ENCODE measurements around the gene KSR2. TPM values are rescaled to one million over a fixed set of nuclear protein-coding genes. Genes with fewer than 3 reads are reported as not detected.
A peak's percentile ranks its signal among the peaks of the same experiment; 100 is the strongest.

KSR2 gene
- total and polyA plus RNA-seq, 2 donors from 2014 or later: 0.34 to 2.9 TPM

DNA sequence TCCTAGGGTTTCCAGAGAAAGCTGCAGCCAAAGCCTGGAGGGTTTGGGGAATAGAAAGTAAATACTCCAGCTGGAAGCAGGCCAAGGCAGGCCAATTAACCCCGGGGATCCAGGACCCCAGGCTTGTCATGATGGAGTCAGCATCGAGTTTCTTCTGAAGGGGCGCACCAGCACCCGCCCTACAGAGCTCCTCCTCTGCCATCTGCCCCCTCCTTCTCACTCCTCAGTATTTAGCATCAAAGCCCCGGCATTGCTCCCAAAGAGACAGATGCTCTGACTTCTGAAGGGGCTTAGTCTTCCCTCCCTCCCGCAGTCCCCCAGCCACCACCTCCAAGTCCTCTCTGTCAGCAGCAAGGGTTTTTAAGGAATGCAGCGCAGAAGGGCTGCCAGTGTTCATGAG lies 322.3 kb downstream of the KSR2 start:
- FAIRE-seq: no peak
- intact Hi-C loops (cut with DNase I): no loop called here
- no peak overlapping the region for H3K4me3 ChIP-seq (ENCODE audit: low read length in 3 of 3)

GRCh38 chr12:117645473-117645872 lies 323.3 kb downstream of the KSR2 start:
- Histone ChIP-seq H3K27ac (ENCODE audit: low read depth in 2 of 2, low read length in 2 of 2) (no peak overlapping the region), H3K4me3 (ENCODE audit: low read length in 3 of 3) (no peak overlapping the region), H3K27me3 (ENCODE audit: control insufficient read depth, insufficient read depth, low read length) (peaks cover 3% of the 10 kb centered on the region), H3K9ac (ENCODE audit: low read length in 3 of 3) (no peak overlapping the region), H3K36me3 (ENCODE audit: control insufficient read depth in 2 of 3, insufficient read depth in 3 of 3, low read length in 3 of 3) (no peaks in the 10 kb centered on the region), H3K9me3 (ENCODE audit: control insufficient read depth in 2 of 3, insufficient read depth in 1 of 3, low read length in 3 of 3) (no peaks in the 10 kb centered on the region), H3K4me1 (ENCODE audit: control insufficient read depth in 2 of 3, insufficient read depth in 2 of 3, low read depth in 1 of 3, low read length in 3 of 3) (no peaks in the 10 kb centered on the region)
- no peak for DNase-seq
- no peak for FAIRE-seq
- intact Hi-C loops (cut with DNase I): no loop called here
- no peak for TF ChIP-seq CTCF (IDR thresholded peaks at IDR 0.05; ENCODE audit: borderline replicate concordance, extremely low read depth, insufficient read depth)

More for the DNA sequence above, 322.3 kb downstream of the KSR2 start:
- Histone ChIP-seq H3K9me3 (ENCODE audit: control insufficient read depth in 2 of 3, insufficient read depth in 1 of 3, low read length in 3 of 3) (no peaks in the 10 kb centered on the region), H3K27me3 (ENCODE audit: control insufficient read depth, insufficient read depth, low read length) (peaks cover 3% of the 10 kb centered on the region), H3K9ac (ENCODE audit: low read length in 3 of 3) (no peak overlapping the region), H3K4me1 (ENCODE audit: control insufficient read depth in 2 of 3, insufficient read depth in 2 of 3, low read depth in 1 of 3, low read length in 3 of 3) (no peaks in the 10 kb centered on the region), H3K36me3 (ENCODE audit: control insufficient read depth in 2 of 3, insufficient read depth in 3 of 3, low read length in 3 of 3) (no peaks in the 10 kb centered on the region), H3K27ac (ENCODE audit: low read depth in 2 of 2, low read length in 2 of 2) (no peak overlapping the region)
- DNase-seq: peak in 2 of 5 donors; percentile 5 to 21
- no peak for TF ChIP-seq CTCF (IDR thresholded peaks at IDR 0.05; ENCODE audit: borderline replicate concordance, extremely low read depth, insufficient read depth)

DNA sequence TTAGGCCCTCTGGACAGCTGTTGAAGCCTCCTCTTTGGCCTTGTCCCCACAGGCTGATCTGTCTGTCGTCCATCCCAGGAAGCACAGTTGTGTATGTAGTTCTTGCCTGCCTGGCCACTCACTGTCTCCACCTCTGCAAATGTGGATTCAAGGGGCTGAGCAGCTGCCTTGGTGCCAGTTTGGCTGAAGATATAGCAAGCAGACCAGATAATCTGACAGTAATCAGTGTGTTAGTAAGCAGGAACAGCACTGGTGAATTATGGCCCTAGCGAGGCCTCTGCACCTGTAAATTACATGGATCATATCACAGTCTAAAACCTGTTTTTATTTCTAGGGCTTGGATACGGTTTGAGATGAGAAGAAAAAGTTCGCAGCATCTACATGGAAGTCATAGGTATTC lies 324.8 kb downstream of the KSR2 start:
- Histone ChIP-seq H3K4me3 (ENCODE audit: low read length in 3 of 3) (no peak overlapping the region), H3K9me3 (ENCODE audit: control insufficient read depth in 2 of 3, insufficient read depth in 1 of 3, low read length in 3 of 3) (no peaks in the 10 kb centered on the region), H3K4me1 (ENCODE audit: control insufficient read depth in 2 of 3, insufficient read depth in 2 of 3, low read depth in 1 of 3, low read length in 3 of 3) (no peaks in the 10 kb centered on the region), H3K27me3 (ENCODE audit: control insufficient read depth, insufficient read depth, low read length) (peaks cover 3% of the 10 kb centered on the region), H3K27ac (ENCODE audit: low read depth in 2 of 2, low read length in 2 of 2) (no peak overlapping the region), H3K9ac (ENCODE audit: low read length in 3 of 3) (no peak overlapping the region), H3K36me3 (ENCODE audit: control insufficient read depth in 2 of 3, insufficient read depth in 3 of 3, low read length in 3 of 3) (no peaks in the 10 kb centered on the region)
- no peak for TF ChIP-seq CTCF (IDR thresholded peaks at IDR 0.05; ENCODE audit: borderline replicate concordance, extremely low read depth, insufficient read depth)
- FAIRE-seq: no peak
- no peak for DNase-seq
- intact Hi-C loops (cut with DNase I): no loop called here

DNA sequence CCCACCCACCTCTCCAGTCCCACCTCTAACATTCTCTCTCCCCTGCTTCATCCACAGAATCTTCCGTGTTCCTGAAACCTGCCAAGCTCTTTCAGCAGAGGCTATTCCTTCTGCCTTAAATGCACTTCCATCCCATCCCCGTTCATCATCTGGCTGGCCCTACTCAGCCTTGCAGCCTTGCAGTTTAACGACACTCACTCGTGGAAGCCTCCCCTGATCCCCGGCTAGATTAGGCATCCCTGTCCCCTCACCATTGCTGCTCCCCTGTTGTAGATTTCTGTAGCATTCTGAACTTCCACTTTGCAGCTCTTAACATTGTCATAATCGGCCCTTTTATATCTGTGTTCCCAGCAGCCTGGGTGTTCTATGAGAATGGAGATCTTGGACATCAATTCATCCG lies 326.9 kb downstream of the KSR2 start:
- no peak overlapping the region for H3K27ac ChIP-seq (ENCODE audit: low read depth in 2 of 2, low read length in 2 of 2)
- H3K9me3 ChIP-seq (ENCODE audit: control insufficient read depth in 2 of 3, insufficient read depth in 1 of 3, low read length in 3 of 3): peaks cover 0 to 2% (median 0%) of the 10 kb centered on the region in 3 donors
- no peaks in the 10 kb centered on the region for H3K4me1 ChIP-seq (ENCODE audit: control insufficient read depth in 2 of 3, insufficient read depth in 2 of 3, low read depth in 1 of 3, low read length in 3 of 3)
- intact Hi-C loops (cut with DNase I): no loop called here
- H3K9ac ChIP-seq (ENCODE audit: low read length in 3 of 3): no peak overlapping the region
- H3K36me3 ChIP-seq (ENCODE audit: control insufficient read depth in 2 of 3, insufficient read depth in 3 of 3, low read length in 3 of 3): no peaks in the 10 kb centered on the region
- no peak for FAIRE-seq
- no peak for DNase-seq
- H3K27me3 ChIP-seq (ENCODE audit: control insufficient read depth, insufficient read depth, low read length): no peaks in the 10 kb centered on the region
- no peak for TF ChIP-seq CTCF (IDR thresholded peaks at IDR 0.05; ENCODE audit: borderline replicate concordance, extremely low read depth, insufficient read depth)
- no peak overlapping the region for H3K4me3 ChIP-seq (ENCODE audit: low read length in 3 of 3)
